ENCODE measurements around the gene MS4A10. TPM values are rescaled to one million over a fixed set of nuclear protein-coding genes. Genes with fewer than 3 reads are reported as not detected.

Gene MS4A10
- polyA plus RNA-seq, 1 donor from 2014 or later, result not detected

GRCh38 chr11:60777572-60777971, 7.6 kb upstream of the MS4A10 start:
- H3K4me2 ChIP-seq (ENCODE audit: low read length), result no peak overlapping the region
- H3K9me3 ChIP-seq (ENCODE audit: low read length), result no peaks in the 10 kb centered on the region
- TF ChIP-seq REST (IDR thresholded peaks at IDR 0.05; ENCODE audit: borderline replicate concordance), result no peak
- TF ChIP-seq EZH2 (IDR thresholded peaks at IDR 0.05; ENCODE audit: borderline replicate concordance, insufficient read depth, low read length, poor library complexity, severe bottlenecking), result no peak
- no peak for TF ChIP-seq SMC3 (conservative IDR thresholded peaks at IDR 0.05; ENCODE audit: poor library complexity)
- no peak for TF ChIP-seq CTCF (IDR thresholded peaks at IDR 0.05; ENCODE audit: poor library complexity, severe bottlenecking)
- TF ChIP-seq RAD21 (conservative IDR thresholded peaks at IDR 0.05), result no peak
- TF ChIP-seq POLR2AphosphoS5 (IDR thresholded peaks at IDR 0.05), result no peak
- TF ChIP-seq TAF1 (IDR thresholded peaks at IDR 0.05; ENCODE audit: low read depth), result no peak
- TF ChIP-seq EP300 (conservative IDR thresholded peaks at IDR 0.05; ENCODE audit: poor library complexity, severe bottlenecking), result no peak
- TF ChIP-seq MXI1 (conservative IDR thresholded peaks at IDR 0.05; ENCODE audit: poor library complexity, severe bottlenecking), result no peak
- H3K27ac ChIP-seq (ENCODE audit: low read length), result no peak overlapping the region
- no peaks in the 10 kb centered on the region for H3F3A ChIP-seq (ENCODE audit: insufficient read depth, low read length, poor library complexity, severe bottlenecking)
- no peaks in the 10 kb centered on the region for H3K9me2 ChIP-seq (ENCODE audit: insufficient read depth, low read length)
- H4K20me1 ChIP-seq (ENCODE audit: insufficient read depth), result no peaks in the 10 kb centered on the region
- H3K9ac ChIP-seq (ENCODE audit: low read length), result no peak overlapping the region
- no peaks in the 10 kb centered on the region for H3K36me3 ChIP-seq (ENCODE audit: insufficient read depth, low read length)
- H2AFZ ChIP-seq (ENCODE audit: low read depth, low read length), result no peak overlapping the region
- H3K27me3 ChIP-seq (ENCODE audit: insufficient read depth, low read depth, low read length), result no peaks in the 10 kb centered on the region
- H3K4me3 ChIP-seq (ENCODE audit: low read length), result no peak overlapping the region
- H3K79me2 ChIP-seq (replicated peaks; ENCODE audit: insufficient read depth, low read length), result no peaks in the 10 kb centered on the region

- Histone ChIP-seq H3K36me3 (ENCODE audit: insufficient read depth, low read length) (no peaks in the 10 kb centered on the region), H2AFZ (ENCODE audit: low read depth, low read length) (no peak overlapping the region), H3K9me3 (ENCODE audit: low read length) (no peaks in the 10 kb centered on the region), H3K9ac (ENCODE audit: low read length) (peak overlapping the region; percentile 25), H4K20me1 (ENCODE audit: insufficient read depth) (no peaks in the 10 kb centered on the region), H3K4me3 (ENCODE audit: low read length) (no peak overlapping the region), H3K79me2 (replicated peaks; ENCODE audit: insufficient read depth, low read length) (no peaks in the 10 kb centered on the region), H3K27ac (ENCODE audit: low read length) (peak overlapping the region; percentile 83), H3F3A (ENCODE audit: insufficient read depth, low read length, poor library complexity, severe bottlenecking) (no peaks in the 10 kb centered on the region), H3K27me3 (ENCODE audit: insufficient read depth, low read depth, low read length) (no peaks in the 10 kb centered on the region), H3K4me2 (ENCODE audit: low read length) (no peak overlapping the region), H3K9me2 (ENCODE audit: insufficient read depth, low read length) (no peaks in the 10 kb centered on the region)
- no peak for TF ChIP-seq REST (IDR thresholded peaks at IDR 0.05; ENCODE audit: borderline replicate concordance)
- TF ChIP-seq EZH2 (IDR thresholded peaks at IDR 0.05; ENCODE audit: borderline replicate concordance, insufficient read depth, low read length, poor library complexity, severe bottlenecking), result no peak
- no peak for TF ChIP-seq POLR2AphosphoS5 (IDR thresholded peaks at IDR 0.05)
- TF ChIP-seq CTCF (IDR thresholded peaks at IDR 0.05; ENCODE audit: poor library complexity, severe bottlenecking), result no peak
- TF ChIP-seq RAD21 (conservative IDR thresholded peaks at IDR 0.05), result no peak
- TF ChIP-seq SMC3 (conservative IDR thresholded peaks at IDR 0.05; ENCODE audit: poor library complexity), result no peak
- TF ChIP-seq MXI1 (conservative IDR thresholded peaks at IDR 0.05; ENCODE audit: poor library complexity, severe bottlenecking), result no peak
- TF ChIP-seq EP300 (conservative IDR thresholded peaks at IDR 0.05; ENCODE audit: poor library complexity, severe bottlenecking), result no peak
- TF ChIP-seq TAF1 (IDR thresholded peaks at IDR 0.05; ENCODE audit: low read depth), result no peak
Observed at GRCh38 chr11:60780065-60780464, 5.1 kb upstream of the MS4A10 start.

Measured in neural cell (in vitro differentiated cells).